ENCODE data around the gene PEG3. TPM values are rescaled to one million over a fixed set of nuclear protein-coding genes. Genes with fewer than 3 reads are reported as not detected.
"Not testable (repeated sequence)": the region's sequence is repeated elsewhere in the genome, so short reads cannot be mapped to it uniquely, and the experiment has no call there.

PEG3 gene
- total RNA-seq, 1 donor from 2014 or later, result 2.1 TPM

DNA sequence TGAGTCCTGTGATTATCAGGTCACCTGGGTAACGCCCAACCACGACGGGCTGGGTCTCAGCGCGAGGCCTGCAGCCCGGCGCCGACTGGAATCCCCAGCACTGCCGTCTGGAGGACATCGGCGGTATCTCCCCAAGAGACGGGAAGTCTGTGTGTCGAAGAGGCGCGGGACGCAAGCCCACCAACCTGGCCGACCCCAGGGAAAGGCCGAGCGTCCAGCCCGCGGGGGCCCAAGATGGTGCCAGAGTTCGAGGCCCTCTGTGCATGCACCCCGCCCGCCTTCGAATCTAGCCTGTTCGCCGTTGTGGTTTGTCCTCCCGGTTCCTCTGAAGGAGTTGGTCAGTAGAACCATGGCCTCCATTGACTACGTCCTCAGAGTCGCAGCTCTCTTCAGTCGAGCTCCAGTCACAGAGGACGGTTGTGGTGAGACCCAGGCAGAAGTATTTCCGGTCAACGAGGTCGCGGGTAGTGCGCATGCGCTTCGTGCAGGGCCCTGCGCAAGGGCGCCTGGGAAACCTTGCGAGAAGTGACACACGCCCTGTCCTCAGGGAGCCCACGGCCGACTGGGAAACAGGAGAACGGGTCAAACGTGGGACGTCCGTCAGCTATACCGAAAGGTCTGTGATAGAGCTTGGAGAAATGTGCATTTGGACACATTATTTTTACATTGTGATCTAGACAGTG lies 24.1 kb upstream of the PEG3 start:
- TF ChIP-seq, protein P1, sequence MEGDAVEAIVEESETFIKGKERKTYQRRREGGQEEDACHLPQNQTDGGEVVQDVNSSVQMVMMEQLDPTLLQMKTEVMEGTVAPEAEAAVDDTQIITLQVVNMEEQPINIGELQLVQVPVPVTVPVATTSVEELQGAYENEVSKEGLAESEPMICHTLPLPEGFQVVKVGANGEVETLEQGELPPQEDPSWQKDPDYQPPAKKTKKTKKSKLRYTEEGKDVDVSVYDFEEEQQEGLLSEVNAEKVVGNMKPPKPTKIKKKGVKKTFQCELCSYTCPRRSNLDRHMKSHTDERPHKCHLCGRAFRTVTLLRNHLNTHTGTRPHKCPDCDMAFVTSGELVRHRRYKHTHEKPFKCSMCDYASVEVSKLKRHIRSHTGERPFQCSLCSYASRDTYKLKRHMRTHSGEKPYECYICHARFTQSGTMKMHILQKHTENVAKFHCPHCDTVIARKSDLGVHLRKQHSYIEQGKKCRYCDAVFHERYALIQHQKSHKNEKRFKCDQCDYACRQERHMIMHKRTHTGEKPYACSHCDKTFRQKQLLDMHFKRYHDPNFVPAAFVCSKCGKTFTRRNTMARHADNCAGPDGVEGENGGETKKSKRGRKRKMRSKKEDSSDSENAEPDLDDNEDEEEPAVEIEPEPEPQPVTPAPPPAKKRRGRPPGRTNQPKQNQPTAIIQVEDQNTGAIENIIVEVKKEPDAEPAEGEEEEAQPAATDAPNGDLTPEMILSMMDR (IDR thresholded peaks at IDR 0.05; ENCODE audit: insufficient read depth, low read length, poor library complexity, severe bottlenecking), result no peak
- no peak overlapping the region for H3K4me3 ChIP-seq (ENCODE audit: low read depth, low read length)
- H3K36me3 ChIP-seq (ENCODE audit: control insufficient read depth, insufficient read depth, low read length), result no peaks in the 10 kb centered on the region
- H3K27me3 ChIP-seq (ENCODE audit: control insufficient read depth, insufficient read depth, low read length), result no peaks in the 10 kb centered on the region
- no peak for DNase-seq (ENCODE audit: low read depth)

DNA sequence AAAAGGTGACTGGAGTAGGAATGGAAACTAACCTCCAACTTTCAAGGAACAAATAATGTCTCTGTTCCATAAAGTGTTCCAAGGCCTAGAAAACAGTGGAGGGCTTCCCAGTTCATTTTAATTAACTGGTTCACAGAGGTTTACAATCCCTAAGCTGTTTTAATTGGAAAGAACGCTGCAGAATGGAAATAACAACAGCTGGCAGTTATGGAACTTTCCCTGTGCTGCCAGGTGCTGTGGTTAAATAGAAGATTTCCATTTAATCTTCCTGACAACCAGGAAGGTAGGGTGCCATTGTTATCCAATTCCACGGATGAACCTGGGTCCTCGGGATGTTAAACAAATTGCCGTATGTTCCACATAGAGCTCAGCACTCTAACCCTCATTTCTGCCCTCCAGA lies 22.2 kb upstream of the PEG3 start:
- H3K4me3 ChIP-seq (ENCODE audit: low read depth, low read length), result no peak overlapping the region
- H3K36me3 ChIP-seq (ENCODE audit: control insufficient read depth, insufficient read depth, low read length), result no peaks in the 10 kb centered on the region
- H3K27me3 ChIP-seq (ENCODE audit: control insufficient read depth, insufficient read depth, low read length), result no peaks in the 10 kb centered on the region
- no peak for DNase-seq (ENCODE audit: low read depth)
- TF ChIP-seq, protein P1 (IDR thresholded peaks at IDR 0.05; ENCODE audit: insufficient read depth, low read length, poor library complexity, severe bottlenecking), result no peak

DNA sequence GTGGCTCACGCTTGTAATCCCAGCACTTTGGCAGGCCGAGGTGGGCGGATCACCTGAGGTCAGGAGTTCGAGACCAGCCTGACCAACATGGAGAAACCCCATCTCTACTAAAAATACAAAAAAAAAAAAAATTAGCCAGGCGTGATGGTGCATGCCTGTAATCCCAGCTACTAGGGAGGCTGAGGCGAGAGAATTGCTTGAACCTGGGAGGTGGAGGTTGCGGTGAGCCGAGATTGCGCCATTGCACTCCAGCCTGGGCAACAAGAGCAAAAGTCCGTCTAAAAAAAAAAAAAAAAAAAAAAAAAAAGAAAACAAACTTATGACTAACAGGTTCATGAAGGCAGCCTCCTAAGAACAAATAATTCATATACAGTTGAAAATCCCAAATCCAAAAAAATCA lies 19.9 kb upstream of the PEG3 start:
- not testable (repeated sequence) for H3K4me3 ChIP-seq (ENCODE audit: low read depth, low read length); H3K27me3 ChIP-seq (ENCODE audit: control insufficient read depth, insufficient read depth, low read length); H3K36me3 ChIP-seq (ENCODE audit: control insufficient read depth, insufficient read depth, low read length); DNase-seq (ENCODE audit: low read depth)

DNA sequence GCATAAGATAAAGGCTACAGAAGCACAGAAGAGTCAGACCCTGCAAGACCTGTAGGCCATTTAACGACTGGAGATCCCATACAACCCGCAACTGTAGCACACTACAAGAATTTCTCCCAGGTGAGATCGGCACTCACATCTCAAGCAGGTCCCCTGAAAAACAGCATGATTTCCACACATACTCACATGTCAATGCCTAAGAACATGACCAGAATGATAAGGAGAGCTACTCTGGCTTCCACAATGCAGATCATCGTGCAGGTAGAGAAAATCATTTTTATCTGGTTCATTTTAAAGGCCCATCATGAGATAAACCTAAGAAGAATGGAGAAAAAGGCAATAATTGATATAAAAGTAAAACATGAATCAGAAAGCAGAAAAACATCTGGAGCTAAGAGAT lies 17.5 kb upstream of the PEG3 start:
- Histone ChIP-seq H3K4me3 (ENCODE audit: low read depth, low read length) (no peak overlapping the region), H3K27me3 (ENCODE audit: control insufficient read depth, insufficient read depth, low read length) (no peaks in the 10 kb centered on the region), H3K36me3 (ENCODE audit: control insufficient read depth, insufficient read depth, low read length) (no peaks in the 10 kb centered on the region)
- no peak for DNase-seq (ENCODE audit: low read depth)
- TF ChIP-seq, protein P1 (IDR thresholded peaks at IDR 0.05; ENCODE audit: insufficient read depth, low read length, poor library complexity, severe bottlenecking), result no peak

DNA sequence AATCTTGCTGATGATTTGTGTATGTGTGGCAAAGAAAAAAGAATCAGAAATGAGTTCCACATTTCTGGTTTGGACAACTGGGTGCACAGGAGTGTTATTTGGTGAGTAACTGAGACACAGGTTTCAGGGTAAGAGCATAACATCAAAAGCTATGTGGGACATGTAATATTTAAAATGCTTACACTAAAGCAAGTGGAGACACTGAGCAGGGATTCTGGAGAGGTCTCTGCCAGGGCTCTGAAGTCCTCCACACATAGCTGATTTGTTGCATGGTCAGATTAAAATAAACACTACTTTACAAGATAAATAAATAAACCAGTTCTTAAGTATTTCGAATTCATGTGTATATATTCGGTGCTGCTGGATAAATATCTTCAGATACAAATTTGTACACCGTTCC lies 16.3 kb upstream of the PEG3 start:
- H3K4me3 ChIP-seq (ENCODE audit: low read depth, low read length), result no peak overlapping the region
- H3K27me3 ChIP-seq (ENCODE audit: control insufficient read depth, insufficient read depth, low read length), result no peaks in the 10 kb centered on the region
- TF ChIP-seq, protein P1 (IDR thresholded peaks at IDR 0.05; ENCODE audit: insufficient read depth, low read length, poor library complexity, severe bottlenecking), result no peak
- no peak for DNase-seq (ENCODE audit: low read depth)
- H3K36me3 ChIP-seq (ENCODE audit: control insufficient read depth, insufficient read depth, low read length), result no peaks in the 10 kb centered on the region

DNA sequence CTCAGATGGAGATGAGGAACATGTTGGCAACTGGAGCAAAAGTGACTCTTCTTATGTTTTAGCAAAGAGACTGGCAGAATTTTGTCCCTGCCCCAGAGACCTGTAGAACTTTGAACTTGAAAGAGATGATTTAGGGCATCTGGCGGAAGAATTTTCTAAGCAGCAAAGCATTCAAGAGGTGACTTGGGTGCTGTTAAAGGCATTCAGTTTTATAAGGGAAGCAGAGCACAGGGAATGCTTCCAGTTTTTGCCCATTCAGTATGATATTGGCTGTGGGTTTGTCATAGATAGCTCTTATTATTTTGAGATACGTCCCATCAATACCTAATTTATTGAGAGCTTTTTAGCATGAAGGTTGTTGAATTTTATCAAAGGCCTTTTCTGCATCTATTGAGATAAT lies 11.8 kb upstream of the PEG3 start:
- not testable (repeated sequence) for DNase-seq (ENCODE audit: low read depth); H3K4me3 ChIP-seq (ENCODE audit: low read depth, low read length); H3K27me3 ChIP-seq (ENCODE audit: control insufficient read depth, insufficient read depth, low read length); H3K36me3 ChIP-seq (ENCODE audit: control insufficient read depth, insufficient read depth, low read length)

DNA sequence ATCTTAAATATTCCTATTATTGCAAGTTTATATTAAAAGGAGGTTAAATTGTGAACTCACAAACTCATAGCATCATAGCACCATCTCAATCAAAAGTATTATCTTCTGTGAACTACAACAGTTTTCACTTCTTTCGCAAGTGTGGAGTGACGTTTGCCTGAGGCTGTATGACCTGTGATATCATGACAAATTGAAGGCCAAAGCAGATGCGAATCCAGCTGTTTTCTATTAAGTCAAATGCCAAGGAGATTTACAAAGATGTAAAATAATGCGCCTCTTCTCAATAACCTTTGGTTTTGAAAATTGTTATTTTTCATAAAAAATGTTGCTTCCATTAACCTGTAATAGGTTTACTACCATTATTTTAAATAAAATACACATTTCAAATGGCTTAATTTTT lies 7.6 kb upstream of the PEG3 start:
- Histone ChIP-seq H3K4me3 (ENCODE audit: low read depth, low read length) (no peak overlapping the region), H3K36me3 (ENCODE audit: control insufficient read depth, insufficient read depth, low read length) (no peaks in the 10 kb centered on the region), H3K27me3 (ENCODE audit: control insufficient read depth, insufficient read depth, low read length) (no peaks in the 10 kb centered on the region)
- DNase-seq (ENCODE audit: low read depth), result no peak
- TF ChIP-seq, protein P1 (IDR thresholded peaks at IDR 0.05; ENCODE audit: insufficient read depth, low read length, poor library complexity, severe bottlenecking), result no peak

Data from kidney epithelial cell (primary cell).